ENCODE measurements around the gene UMAD1.

DNA sequence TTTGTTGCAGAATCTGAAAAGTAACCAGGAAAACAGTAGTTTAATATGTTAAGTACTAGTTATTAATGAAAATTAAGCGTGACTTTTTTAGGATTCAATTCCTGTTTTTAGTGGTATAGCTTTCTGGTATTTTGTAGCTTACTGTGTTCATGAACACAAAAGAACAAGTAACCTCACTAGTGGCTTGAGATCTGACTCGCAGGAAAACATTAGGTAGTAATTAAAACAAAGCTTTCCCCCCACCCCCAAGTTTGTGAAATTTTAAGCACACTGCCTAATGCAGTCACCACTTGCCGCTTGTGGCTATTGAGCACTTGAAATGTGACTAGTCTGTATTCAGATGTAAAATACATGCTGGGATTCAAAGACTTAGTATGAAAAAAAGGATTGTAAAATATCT is 180.4 kb downstream of the UMAD1 start:
- TF ChIP-seq, protein P1, sequence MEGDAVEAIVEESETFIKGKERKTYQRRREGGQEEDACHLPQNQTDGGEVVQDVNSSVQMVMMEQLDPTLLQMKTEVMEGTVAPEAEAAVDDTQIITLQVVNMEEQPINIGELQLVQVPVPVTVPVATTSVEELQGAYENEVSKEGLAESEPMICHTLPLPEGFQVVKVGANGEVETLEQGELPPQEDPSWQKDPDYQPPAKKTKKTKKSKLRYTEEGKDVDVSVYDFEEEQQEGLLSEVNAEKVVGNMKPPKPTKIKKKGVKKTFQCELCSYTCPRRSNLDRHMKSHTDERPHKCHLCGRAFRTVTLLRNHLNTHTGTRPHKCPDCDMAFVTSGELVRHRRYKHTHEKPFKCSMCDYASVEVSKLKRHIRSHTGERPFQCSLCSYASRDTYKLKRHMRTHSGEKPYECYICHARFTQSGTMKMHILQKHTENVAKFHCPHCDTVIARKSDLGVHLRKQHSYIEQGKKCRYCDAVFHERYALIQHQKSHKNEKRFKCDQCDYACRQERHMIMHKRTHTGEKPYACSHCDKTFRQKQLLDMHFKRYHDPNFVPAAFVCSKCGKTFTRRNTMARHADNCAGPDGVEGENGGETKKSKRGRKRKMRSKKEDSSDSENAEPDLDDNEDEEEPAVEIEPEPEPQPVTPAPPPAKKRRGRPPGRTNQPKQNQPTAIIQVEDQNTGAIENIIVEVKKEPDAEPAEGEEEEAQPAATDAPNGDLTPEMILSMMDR (IDR thresholded peaks at IDR 0.05) = no peak
- TF ChIP-seq POLR2A (IDR thresholded peaks at IDR 0.05) = no peak

All from thyroid gland (tissue), 4 donors.